Lower leg skin (tissue), 3 donors: ENCODE measurements around the gene PRRT3.

Experiments used
- CTCF ChIP-seq, 3 donors: fragments of 450-650 bp; IDR thresholded peaks; one replicate each; pipeline ENCODE4 v1.5.1; 2016; ENCODE audit warnings: antibody characterized with exemption in 3 of 3, mild to moderate bottlenecking in 3 of 3, moderate library complexity in 2 of 3
- POLR2A ChIP-seq, 2 donors: fragments of 450-650 bp; IDR thresholded peaks; one replicate each; pipeline ENCODE4 v1.6.1; 2016 to 2017; ENCODE audit warnings: antibody characterized with exemption in 2 of 2, mild to moderate bottlenecking in 1 of 2, moderate library complexity in 1 of 2

DNA sequence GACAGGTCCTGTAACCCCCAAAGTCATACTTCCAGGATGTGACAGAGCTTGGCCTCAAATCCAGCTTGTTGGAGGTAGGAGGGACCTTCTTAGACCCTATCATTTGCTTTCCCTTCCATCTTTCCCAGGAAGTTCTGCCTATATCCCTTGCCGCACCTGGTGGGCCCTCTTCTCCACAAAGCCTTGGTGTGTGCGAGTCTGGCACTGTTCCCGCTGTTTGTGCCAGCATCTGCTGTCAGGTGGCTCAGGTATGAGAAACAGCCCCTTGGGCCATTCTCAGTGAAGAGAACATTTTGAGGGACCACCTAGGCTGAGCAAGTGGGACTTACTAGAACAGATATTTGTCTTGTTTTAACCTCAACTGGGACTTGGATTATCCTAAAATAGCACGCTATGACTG, 48.3 kb downstream of the PRRT3 start:
- TF ChIP-seq POLR2A (IDR thresholded peaks at IDR 0.05) (no peak), CTCF (IDR thresholded peaks at IDR 0.05) (no peak)
